ENCODE measurements around the gene SLC24A4. TPM values are rescaled to one million over a fixed set of nuclear protein-coding genes. Genes with fewer than 3 reads are reported as not detected.

Gene SLC24A4
- total RNA-seq, 2 donors from 2014 or later = 0.11 to 0.17 TPM

DNA sequence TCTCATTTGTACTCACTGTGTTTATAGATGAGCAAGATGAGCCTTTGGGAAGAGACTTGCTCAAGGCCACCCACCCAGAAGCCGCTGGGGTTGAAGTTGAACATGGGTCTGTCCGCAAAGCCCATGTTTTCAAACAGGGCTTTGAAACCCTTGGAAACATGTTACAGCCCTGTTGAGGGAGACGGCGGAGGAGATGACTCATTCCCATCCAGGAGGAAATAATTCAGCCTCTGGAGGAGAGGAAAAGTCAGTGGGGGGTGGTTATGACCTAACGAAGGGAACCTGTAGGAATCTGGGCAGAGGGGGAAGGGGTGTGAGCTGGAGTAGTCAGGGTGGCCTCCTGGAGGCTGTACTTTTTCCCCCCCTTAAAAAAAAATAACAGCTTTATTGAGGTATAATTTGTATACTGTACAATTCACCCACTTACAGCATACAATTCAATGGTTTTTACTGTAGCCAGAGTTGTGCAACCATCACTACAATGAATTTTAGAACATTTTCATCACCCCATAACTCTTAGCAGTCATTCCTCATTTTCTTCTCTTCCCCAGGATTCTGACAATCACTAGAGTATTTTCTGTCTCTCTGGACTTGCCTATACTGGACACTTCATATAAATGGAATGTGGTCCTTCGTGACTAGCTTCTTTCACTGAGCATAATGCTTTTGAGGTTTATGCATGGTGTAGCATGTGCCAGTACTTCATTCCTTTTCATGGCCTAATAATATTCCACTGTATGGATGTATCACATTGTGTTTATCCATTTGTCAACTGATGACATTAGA lies 188.7 kb downstream of the SLC24A4 start:
- TF ChIP-seq, protein P1, sequence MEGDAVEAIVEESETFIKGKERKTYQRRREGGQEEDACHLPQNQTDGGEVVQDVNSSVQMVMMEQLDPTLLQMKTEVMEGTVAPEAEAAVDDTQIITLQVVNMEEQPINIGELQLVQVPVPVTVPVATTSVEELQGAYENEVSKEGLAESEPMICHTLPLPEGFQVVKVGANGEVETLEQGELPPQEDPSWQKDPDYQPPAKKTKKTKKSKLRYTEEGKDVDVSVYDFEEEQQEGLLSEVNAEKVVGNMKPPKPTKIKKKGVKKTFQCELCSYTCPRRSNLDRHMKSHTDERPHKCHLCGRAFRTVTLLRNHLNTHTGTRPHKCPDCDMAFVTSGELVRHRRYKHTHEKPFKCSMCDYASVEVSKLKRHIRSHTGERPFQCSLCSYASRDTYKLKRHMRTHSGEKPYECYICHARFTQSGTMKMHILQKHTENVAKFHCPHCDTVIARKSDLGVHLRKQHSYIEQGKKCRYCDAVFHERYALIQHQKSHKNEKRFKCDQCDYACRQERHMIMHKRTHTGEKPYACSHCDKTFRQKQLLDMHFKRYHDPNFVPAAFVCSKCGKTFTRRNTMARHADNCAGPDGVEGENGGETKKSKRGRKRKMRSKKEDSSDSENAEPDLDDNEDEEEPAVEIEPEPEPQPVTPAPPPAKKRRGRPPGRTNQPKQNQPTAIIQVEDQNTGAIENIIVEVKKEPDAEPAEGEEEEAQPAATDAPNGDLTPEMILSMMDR (IDR thresholded peaks at IDR 0.05) = no peak
- intact Hi-C loops (cut with DNase I) = no loop called here
- DNase-seq = peak; percentile 74

DNA sequence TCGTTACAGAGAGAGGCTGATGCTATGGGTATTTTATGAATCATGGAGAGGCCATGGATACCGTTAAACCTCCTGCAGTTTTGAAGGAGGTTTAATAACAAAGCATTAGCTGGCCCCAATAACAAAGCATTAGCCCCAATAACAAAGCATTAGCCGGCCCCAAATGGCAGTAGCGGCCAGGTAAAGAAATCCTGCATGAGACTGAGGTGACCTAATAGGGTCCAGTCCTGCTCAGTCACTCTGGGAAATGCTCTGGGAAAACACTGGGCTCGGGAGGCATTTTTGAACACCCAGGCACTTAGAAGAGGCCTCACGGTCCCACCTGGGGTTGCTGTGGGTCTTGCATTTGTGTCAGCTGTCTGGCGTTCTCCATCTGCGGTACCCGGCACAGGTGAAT lies 189.8 kb downstream of the SLC24A4 start:
- peak overlapping the region; percentile 84 for H3K4me3 ChIP-seq
- no peaks in the 10 kb centered on the region for H3K36me3 ChIP-seq
- peak overlapping the region; percentile 82 for H3K27ac ChIP-seq
- peak overlapping the region; percentile 59 to 97 for H3K9ac ChIP-seq (ENCODE audit: low read depth in 2 of 2, low read length in 2 of 2)
- TF ChIP-seq, protein P1 (IDR thresholded peaks at IDR 0.05) = no peak
- no peak for DNase-seq
- H3K4me1 ChIP-seq = peaks cover 10% of the 10 kb centered on the region
- H3K9me3 ChIP-seq = no peaks in the 10 kb centered on the region
- intact Hi-C loops (cut with DNase I) = no loop called here
- no peaks in the 10 kb centered on the region for H3K27me3 ChIP-seq

More for the DNA sequence above, 188.7 kb downstream of the SLC24A4 start:
- Histone ChIP-seq H3K36me3 (no peaks in the 10 kb centered on the region), H3K9me3 (no peaks in the 10 kb centered on the region), H3K27ac (peak overlapping the region; percentile 56), H3K27me3 (no peaks in the 10 kb centered on the region), H3K9ac (ENCODE audit: low read depth in 2 of 2, low read length in 2 of 2) (no peak overlapping the region), H3K4me1 (peaks cover 10% of the 10 kb centered on the region), H3K4me3 (no peak overlapping the region)

DNA sequence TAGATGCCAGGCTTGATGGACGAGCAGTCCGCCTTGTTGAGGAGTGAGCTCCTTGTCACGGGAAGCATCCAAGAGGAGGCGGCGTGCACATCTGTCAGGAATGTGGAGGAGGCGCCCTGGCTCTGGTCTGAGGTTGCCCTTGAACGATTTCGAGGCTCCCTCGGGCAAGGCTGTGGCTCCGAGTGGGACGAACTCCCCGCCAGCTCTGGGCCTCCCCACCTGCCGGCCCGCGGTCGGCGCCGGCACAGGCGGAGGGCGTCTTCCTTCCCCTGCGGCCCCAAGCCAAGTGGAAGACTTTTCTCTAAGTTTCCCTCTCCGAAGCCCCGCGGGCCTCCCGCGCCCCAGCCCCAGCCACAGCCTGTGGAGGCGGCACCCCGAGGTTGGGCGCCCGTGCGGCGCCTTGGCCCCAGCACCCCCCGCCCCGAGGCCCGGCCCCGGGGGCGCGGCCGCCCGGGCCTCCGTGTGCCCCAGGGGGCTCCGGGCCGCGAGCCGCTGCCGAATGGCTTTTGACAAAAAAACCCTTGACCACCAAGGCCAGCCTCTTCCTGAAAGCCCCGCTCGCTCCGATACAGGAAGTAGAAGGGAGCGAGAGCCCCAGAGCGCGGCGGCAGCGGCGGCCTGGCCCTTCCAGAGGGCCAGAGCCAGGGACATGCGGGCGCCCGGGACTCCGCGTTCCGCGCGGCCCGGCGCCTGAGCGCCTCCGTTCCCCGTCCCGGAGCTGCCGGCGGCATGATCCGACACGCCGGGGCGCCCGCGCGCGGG lies 190.4 kb downstream of the SLC24A4 start, which contains the start of gene RIN3:
TSS of gene RIN3 (plus strand) at position 578 of the 762 bp plus-strand sequence. CDS start at position 730, 152 bp downstream.
- H3K4me3 ChIP-seq = peak within 1 kb of the TSS; percentile 84
- no peaks in the 10 kb centered on the region for H3K36me3 ChIP-seq
- TF ChIP-seq, protein P1 (IDR thresholded peaks at IDR 0.05) = no peak
- peak within 1 kb of the TSS; percentile 86 to 97 for H3K9ac ChIP-seq (ENCODE audit: low read depth in 2 of 2, low read length in 2 of 2)
- no peaks in the 10 kb centered on the region for H3K27me3 ChIP-seq
- H3K4me1 ChIP-seq = peaks cover 10% of the 10 kb centered on the region
- H3K9me3 ChIP-seq = no peaks in the 10 kb centered on the region
- DNase-seq = peak; percentile 52
- intact Hi-C loops (cut with DNase I) = no loop called here
- peak within 1 kb of the TSS; percentile 82 for H3K27ac ChIP-seq

DNA sequence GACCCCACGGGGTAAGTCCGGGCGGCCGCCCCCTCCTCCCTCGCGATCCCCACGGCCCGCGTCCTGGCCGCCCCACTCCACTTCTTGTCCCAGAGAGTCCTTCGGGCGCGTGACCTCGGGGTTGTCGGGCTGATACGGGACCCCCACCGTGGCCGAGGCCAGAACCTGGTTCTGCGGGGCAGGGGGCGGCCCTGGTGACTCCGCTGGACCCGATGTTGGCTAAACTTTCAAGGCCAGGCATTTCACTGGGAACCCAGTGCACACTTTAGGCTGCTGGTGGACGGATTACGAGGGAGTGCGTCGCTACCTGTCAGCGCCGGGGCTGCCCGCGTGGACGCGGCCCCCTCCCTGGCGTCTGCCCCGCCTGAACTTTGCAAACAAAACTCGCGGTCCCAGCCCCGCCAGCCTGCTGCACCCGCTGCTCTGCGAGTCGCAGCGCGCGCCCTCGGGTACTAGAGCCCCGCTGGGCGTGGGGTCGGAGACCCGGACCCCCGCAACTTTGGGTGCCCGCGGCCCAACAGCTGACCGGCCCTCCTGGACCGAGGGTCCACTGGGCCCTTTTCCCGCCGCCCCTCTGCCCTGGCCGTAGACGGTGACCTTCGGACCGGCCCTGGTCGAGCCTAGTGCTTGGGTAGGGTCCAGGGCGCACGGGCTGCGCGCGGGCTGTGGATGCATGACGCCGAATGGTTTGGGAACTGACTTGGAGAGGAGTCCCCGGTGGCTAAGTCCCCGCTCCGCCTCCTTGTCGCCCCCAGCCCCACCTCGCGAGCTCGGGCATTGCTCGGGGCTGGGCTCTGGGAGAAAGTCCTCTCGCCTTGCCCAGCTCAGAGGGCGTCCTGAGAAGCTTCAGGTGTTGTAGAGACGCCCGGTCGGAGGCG lies 191.2 kb downstream of the SLC24A4 start:
- intact Hi-C loops (cut with DNase I) = no loop called here
- H3K4me1 ChIP-seq = peaks cover 10% of the 10 kb centered on the region
- H3K36me3 ChIP-seq = no peaks in the 10 kb centered on the region
- H3K9ac ChIP-seq (ENCODE audit: low read depth in 2 of 2, low read length in 2 of 2) = peak overlapping the region; percentile 86 to 97
- H3K4me3 ChIP-seq = peak overlapping the region; percentile 84
- peak; percentile 67 for DNase-seq
- H3K9me3 ChIP-seq = no peaks in the 10 kb centered on the region
- H3K27ac ChIP-seq = peak overlapping the region; percentile 82
- TF ChIP-seq, protein P1 (IDR thresholded peaks at IDR 0.05) = no peak
- no peaks in the 10 kb centered on the region for H3K27me3 ChIP-seq

Measured in colonic mucosa (tissue), 4 donors.